ENCODE measurements around the gene SP1.

DNA sequence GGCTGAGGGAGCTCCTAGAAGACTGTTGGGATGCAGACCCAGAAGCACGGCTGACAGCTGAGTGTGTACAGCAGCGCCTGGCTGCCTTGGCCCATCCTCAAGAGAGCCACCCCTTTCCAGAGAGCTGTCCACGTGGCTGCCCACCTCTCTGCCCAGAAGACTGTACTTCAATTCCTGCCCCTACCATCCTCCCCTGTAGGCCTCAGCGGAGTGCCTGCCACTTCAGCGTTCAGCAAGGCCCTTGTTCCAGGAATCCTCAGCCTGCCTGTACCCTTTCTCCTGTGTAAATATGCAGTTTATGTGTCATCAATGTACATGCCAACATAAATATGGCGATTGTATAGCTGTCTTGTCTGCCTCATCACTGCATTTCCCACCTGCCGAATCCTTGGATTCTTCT is 51.2 kb downstream of the SP1 start:
- TF ChIP-seq POLR2A (IDR thresholded peaks at IDR 0.05) (no peak), POLR2AphosphoS5 (IDR thresholded peaks at IDR 0.05) (no peak)
- TF ChIP-seq, protein P1, sequence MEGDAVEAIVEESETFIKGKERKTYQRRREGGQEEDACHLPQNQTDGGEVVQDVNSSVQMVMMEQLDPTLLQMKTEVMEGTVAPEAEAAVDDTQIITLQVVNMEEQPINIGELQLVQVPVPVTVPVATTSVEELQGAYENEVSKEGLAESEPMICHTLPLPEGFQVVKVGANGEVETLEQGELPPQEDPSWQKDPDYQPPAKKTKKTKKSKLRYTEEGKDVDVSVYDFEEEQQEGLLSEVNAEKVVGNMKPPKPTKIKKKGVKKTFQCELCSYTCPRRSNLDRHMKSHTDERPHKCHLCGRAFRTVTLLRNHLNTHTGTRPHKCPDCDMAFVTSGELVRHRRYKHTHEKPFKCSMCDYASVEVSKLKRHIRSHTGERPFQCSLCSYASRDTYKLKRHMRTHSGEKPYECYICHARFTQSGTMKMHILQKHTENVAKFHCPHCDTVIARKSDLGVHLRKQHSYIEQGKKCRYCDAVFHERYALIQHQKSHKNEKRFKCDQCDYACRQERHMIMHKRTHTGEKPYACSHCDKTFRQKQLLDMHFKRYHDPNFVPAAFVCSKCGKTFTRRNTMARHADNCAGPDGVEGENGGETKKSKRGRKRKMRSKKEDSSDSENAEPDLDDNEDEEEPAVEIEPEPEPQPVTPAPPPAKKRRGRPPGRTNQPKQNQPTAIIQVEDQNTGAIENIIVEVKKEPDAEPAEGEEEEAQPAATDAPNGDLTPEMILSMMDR (IDR thresholded peaks at IDR 0.05) = no peak

Measured in suprapubic skin (tissue), 4 donors.